HG02840 (cell line): ENCODE data around the gene IQGAP2.
A peak's percentile ranks its signal among the peaks of the same experiment; 100 is the strongest.

Source experiments
- ATAC-seq: cut with Tn5 transposase; IDR thresholded peaks from one replicate; pipeline ENCODE4 v1.9.1; 2021; ENCODE audit warnings: mild to moderate bottlenecking, moderate library complexity, moderate number of reproducible peaks; ENCODE audit not compliant: unreplicated experiment, low FRiP score

The IQGAP2 gene

GRCh38 chr5:76555717-76556116 is 152.6 kb downstream of the IQGAP2 start:
- ATAC-seq, result no peak

- peak; percentile 74 for ATAC-seq
Measured at GRCh38 chr5:76556511-76557221, 153.6 kb downstream of the IQGAP2 start.

GRCh38 chr5:76560952-76561891 is 158.1 kb downstream of the IQGAP2 start:
- no peak for ATAC-seq

- no peak for ATAC-seq
Measured at GRCh38 chr5:76561959-76562358, 158.9 kb downstream of the IQGAP2 start.

GRCh38 chr5:76565009-76565408 is 161.9 kb downstream of the IQGAP2 start:
- ATAC-seq, result no peak

GRCh38 chr5:76570153-76570552 is 167.1 kb downstream of the IQGAP2 start:
- no peak for ATAC-seq

GRCh38 chr5:76571559-76571958 is 168.5 kb downstream of the IQGAP2 start:
- no peak for ATAC-seq

- ATAC-seq, result no peak
Measured at GRCh38 chr5:76576450-76576849, 173.4 kb downstream of the IQGAP2 start.

GRCh38 chr5:76576996-76577395 is 173.9 kb downstream of the IQGAP2 start:
- ATAC-seq, result no peak

GRCh38 chr5:76579166-76579937 is 176.3 kb downstream of the IQGAP2 start:
- ATAC-seq, result no peak

- no peak for ATAC-seq
Measured at GRCh38 chr5:76580981-76581380, 177.9 kb downstream of the IQGAP2 start.

- peak; percentile 86 for ATAC-seq
Measured at GRCh38 chr5:76582230-76583162, 179.4 kb downstream of the IQGAP2 start.

GRCh38 chr5:76583163-76584047 is 180.3 kb downstream of the IQGAP2 start:
- ATAC-seq, result no peak

- ATAC-seq, result no peak
Measured at GRCh38 chr5:76585783-76586217, 182.7 kb downstream of the IQGAP2 start.

- no peak for ATAC-seq
Measured at GRCh38 chr5:76586531-76586930, 183.4 kb downstream of the IQGAP2 start.

- peak; percentile 95 for ATAC-seq
Measured at GRCh38 chr5:76590027-76590426, 186.9 kb downstream of the IQGAP2 start.

- ATAC-seq, result no peak
Measured at GRCh38 chr5:76591366-76591765, 188.3 kb downstream of the IQGAP2 start.

- no peak for ATAC-seq
Measured at GRCh38 chr5:76592692-76593091, 189.6 kb downstream of the IQGAP2 start.

GRCh38 chr5:76594107-76594506 is 191.0 kb downstream of the IQGAP2 start:
- no peak for ATAC-seq
